Loucy (cell line): Measurements from ENCODE around the gene EARS2.

Experiments
- EZH2phosphoT487 ChIP-seq: fragments of 200-600 bp; IDR thresholded peaks from 2 replicates; pipeline ENCODE4 v1.6.1; 2018; ENCODE audit warnings: antibody characterized with exemption, mild to moderate bottlenecking, moderate library complexity, borderline replicate concordance
- TF ChIP-seq, protein P1 (sequence below): fragments of 200-600 bp; sonication (generic); conservative IDR thresholded peaks from 2 replicates; pipeline ENCODE4 v1.5.1; 2014; ENCODE audit warnings: mild to moderate bottlenecking, antibody characterized with exemption, low read length

GRCh38 chr16:23527961-23528643, 29.0 kb downstream of the EARS2 start:
- TF ChIP-seq, protein P1, sequence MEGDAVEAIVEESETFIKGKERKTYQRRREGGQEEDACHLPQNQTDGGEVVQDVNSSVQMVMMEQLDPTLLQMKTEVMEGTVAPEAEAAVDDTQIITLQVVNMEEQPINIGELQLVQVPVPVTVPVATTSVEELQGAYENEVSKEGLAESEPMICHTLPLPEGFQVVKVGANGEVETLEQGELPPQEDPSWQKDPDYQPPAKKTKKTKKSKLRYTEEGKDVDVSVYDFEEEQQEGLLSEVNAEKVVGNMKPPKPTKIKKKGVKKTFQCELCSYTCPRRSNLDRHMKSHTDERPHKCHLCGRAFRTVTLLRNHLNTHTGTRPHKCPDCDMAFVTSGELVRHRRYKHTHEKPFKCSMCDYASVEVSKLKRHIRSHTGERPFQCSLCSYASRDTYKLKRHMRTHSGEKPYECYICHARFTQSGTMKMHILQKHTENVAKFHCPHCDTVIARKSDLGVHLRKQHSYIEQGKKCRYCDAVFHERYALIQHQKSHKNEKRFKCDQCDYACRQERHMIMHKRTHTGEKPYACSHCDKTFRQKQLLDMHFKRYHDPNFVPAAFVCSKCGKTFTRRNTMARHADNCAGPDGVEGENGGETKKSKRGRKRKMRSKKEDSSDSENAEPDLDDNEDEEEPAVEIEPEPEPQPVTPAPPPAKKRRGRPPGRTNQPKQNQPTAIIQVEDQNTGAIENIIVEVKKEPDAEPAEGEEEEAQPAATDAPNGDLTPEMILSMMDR: no peak
- TF ChIP-seq EZH2phosphoT487: no peak
